Esophagus squamous epithelium (tissue), 4 donors: ENCODE measurements around the gene HECTD3.

Experiments used
- POLR2A ChIP-seq, 4 donors: fragments of 450-650 bp; IDR thresholded peaks; one replicate each; pipeline ENCODE4 v1.6.1; 2017; ENCODE audit warnings: antibody characterized with exemption in 4 of 4, mild to moderate bottlenecking in 4 of 4, moderate library complexity in 3 of 4
- TF ChIP-seq, protein P1 (sequence below), 6 experiments: fragments of 450-650 bp in 4 of 6; fragments of 200-600 bp in 2 of 6; sonication (generic) in 2 of 6; IDR thresholded peaks; one replicate each; pipeline ENCODE4 v1.5.1; 2016 to 2019; ENCODE audit warnings: antibody characterized with exemption in 6 of 6, mild to moderate bottlenecking in 4 of 6, moderate library complexity in 4 of 6

DNA sequence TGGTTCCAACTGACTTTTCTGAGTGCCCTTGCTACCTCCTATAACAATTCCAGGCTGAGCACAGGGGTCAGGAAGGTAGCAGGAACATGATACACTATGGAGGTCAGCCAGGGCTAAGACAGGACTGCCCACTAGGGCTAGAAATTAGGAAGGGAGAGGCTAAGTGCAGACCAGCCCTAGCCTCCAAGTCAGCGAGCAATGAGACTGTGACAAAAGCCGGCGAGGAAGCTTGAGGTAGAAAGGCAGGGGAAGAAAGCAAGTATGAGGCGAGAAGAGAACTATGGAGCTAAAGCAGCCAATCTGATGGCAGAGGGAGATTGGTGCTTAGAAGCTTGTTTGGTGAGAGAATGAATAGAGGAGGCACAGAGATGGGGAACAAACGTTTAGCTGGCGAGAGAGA, 5.6 kb upstream of the HECTD3 start:
- TF ChIP-seq, protein P1, sequence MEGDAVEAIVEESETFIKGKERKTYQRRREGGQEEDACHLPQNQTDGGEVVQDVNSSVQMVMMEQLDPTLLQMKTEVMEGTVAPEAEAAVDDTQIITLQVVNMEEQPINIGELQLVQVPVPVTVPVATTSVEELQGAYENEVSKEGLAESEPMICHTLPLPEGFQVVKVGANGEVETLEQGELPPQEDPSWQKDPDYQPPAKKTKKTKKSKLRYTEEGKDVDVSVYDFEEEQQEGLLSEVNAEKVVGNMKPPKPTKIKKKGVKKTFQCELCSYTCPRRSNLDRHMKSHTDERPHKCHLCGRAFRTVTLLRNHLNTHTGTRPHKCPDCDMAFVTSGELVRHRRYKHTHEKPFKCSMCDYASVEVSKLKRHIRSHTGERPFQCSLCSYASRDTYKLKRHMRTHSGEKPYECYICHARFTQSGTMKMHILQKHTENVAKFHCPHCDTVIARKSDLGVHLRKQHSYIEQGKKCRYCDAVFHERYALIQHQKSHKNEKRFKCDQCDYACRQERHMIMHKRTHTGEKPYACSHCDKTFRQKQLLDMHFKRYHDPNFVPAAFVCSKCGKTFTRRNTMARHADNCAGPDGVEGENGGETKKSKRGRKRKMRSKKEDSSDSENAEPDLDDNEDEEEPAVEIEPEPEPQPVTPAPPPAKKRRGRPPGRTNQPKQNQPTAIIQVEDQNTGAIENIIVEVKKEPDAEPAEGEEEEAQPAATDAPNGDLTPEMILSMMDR (IDR thresholded peaks at IDR 0.05), result no peak
- no peak for TF ChIP-seq POLR2A (IDR thresholded peaks at IDR 0.05)
